GM11168 (cell line): ENCODE data around the gene ARID5A.

Source experiments
- in situ Hi-C: fragments of 300-500 bp; cut with MboI; formaldehyde crosslinking; loops from one replicate; pipeline ENCODE4 v1.12.0; 2022; ENCODE audit warnings: low sequenced_read_pairs; ENCODE audit not compliant: unreplicated experiment

ARID5A gene

GRCh38 chr2:96506016-96506906 is 30.3 kb upstream of the ARID5A start:
- in situ Hi-C loops, result loop anchor here (5.0 kb wide), 1 partner anchor 99 kb away; no protein-coding TSS in a partner anchor

- in situ Hi-C loops, result loop anchor here (5.0 kb wide), 1 partner anchor 100 kb away; no protein-coding TSS in a partner anchor
Measured at GRCh38 chr2:96506907-96507240, 29.7 kb upstream of the ARID5A start.

- in situ Hi-C loops, result loop anchor here (5.0 kb wide), 1 partner anchor 101 kb away; no protein-coding TSS in a partner anchor
Measured at GRCh38 chr2:96507957-96508520, 28.5 kb upstream of the ARID5A start.

- in situ Hi-C loops, result loop anchor here (5.0 kb wide), 1 partner anchor 101 kb away; no protein-coding TSS in a partner anchor
Measured at GRCh38 chr2:96508521-96509113, 27.9 kb upstream of the ARID5A start.

GRCh38 chr2:96509114-96509846 is 27.3 kb upstream of the ARID5A start:
- in situ Hi-C loops, result loop anchor here (5.0 kb wide), 1 partner anchor 102 kb away; no protein-coding TSS in a partner anchor

- in situ Hi-C loops, result loop anchor here (5.0 kb wide), 1 partner anchor 103 kb away; no protein-coding TSS in a partner anchor
Measured at GRCh38 chr2:96509847-96510230, 26.7 kb upstream of the ARID5A start.

GRCh38 chr2:96510931-96511595 is 25.5 kb upstream of the ARID5A start:
- in situ Hi-C loops, result no loop called here

GRCh38 chr2:96511851-96512250 is 24.7 kb upstream of the ARID5A start:
- in situ Hi-C loops, result no loop called here

- in situ Hi-C loops, result no loop called here
Measured at GRCh38 chr2:96512341-96512740, 24.2 kb upstream of the ARID5A start.

GRCh38 chr2:96514521-96514920 is 22.0 kb upstream of the ARID5A start:
- in situ Hi-C loops, result no loop called here

- in situ Hi-C loops, result no loop called here
Measured at GRCh38 chr2:96517079-96517478, 19.5 kb upstream of the ARID5A start.

- in situ Hi-C loops, result no loop called here
Measured at GRCh38 chr2:96520231-96520630, 16.3 kb upstream of the ARID5A start.

- in situ Hi-C loops, result no loop called here
Measured at GRCh38 chr2:96520697-96521096, 15.9 kb upstream of the ARID5A start.

- in situ Hi-C loops, result no loop called here
Measured at GRCh38 chr2:96521219-96521618, 15.3 kb upstream of the ARID5A start.

- in situ Hi-C loops, result no loop called here
Measured at GRCh38 chr2:96522304-96523203, 14.0 kb upstream of the ARID5A start.

- in situ Hi-C loops, result no loop called here
Measured at GRCh38 chr2:96523659-96524481, 12.7 kb upstream of the ARID5A start.

- in situ Hi-C loops, result no loop called here
Measured at GRCh38 chr2:96524482-96525210, 11.9 kb upstream of the ARID5A start.

GRCh38 chr2:96525211-96525507 is 11.4 kb upstream of the ARID5A start:
- in situ Hi-C loops, result no loop called here
